ENCODE measurements around the gene CDT1. TPM values are rescaled to one million over a fixed set of nuclear protein-coding genes. Genes with fewer than 3 reads are reported as not detected.

CDT1 gene
- total RNA-seq, 1 experiment from 2014 or later: 160 TPM

GRCh38 chr16:88792668-88793250 is 10.8 kb upstream of the CDT1 start:
- H2AFZ ChIP-seq (ENCODE audit: low read depth, low read length, poor library complexity, severe bottlenecking): no peak overlapping the region
- H3K36me3 ChIP-seq (ENCODE audit: control insufficient read depth in 1 of 2, insufficient read depth in 2 of 2, low read length in 2 of 2): no peaks in the 10 kb centered on the region
- intact Hi-C loops (cut with micrococcal nuclease): no loop called here
- H3K4me3 ChIP-seq (replicated peaks in 1 of 2; ENCODE audit: low read depth in 1 of 2, low read length in 2 of 2): no peak overlapping the region
- no peaks in the 10 kb centered on the region for H4K20me1 ChIP-seq (ENCODE audit: insufficient read depth)
- ChIA-PET RAD21 (ENCODE audit: low non-redundant PET in 1 of 2, low total read pairs in 2 of 2, uncharacterized antibody in 2 of 2, unreplicated experiment in 2 of 2) (interaction anchor here in 1 of 2 experiments (0.6 kb wide), 1 partner anchor 156 kb away, joined by 3 read pairs; no protein-coding TSS in a partner anchor), CTCF (interaction anchor here (2.8 kb wide), 1 partner anchor 55 kb away, joined by 10 read pairs; no protein-coding TSS in a partner anchor), POLR2A (interaction anchor here (0.9 to 1.6 kb wide), 2 partner anchors 8 to 10 kb away, joined by 4 read pairs; no protein-coding TSS in a partner anchor)
- no peaks in the 10 kb centered on the region for H3K27me3 ChIP-seq (ENCODE audit: insufficient read depth, low read length)
- H3K9me3 ChIP-seq (ENCODE audit: control insufficient read depth in 1 of 2, insufficient read depth in 1 of 2, low read depth in 1 of 2, low read length in 2 of 2): no peaks in the 10 kb centered on the region
- H3K9me2 ChIP-seq (ENCODE audit: insufficient read depth): no peaks in the 10 kb centered on the region
- ATAC-seq: no peak
- DNase-seq (ENCODE audit: low read depth, low spot score): no peak
- H3K9ac ChIP-seq (ENCODE audit: low read length): no peak overlapping the region
- no peaks in the 10 kb centered on the region for H3K79me2 ChIP-seq (ENCODE audit: insufficient read depth, low read length)
- BruUV-seq (replicated peaks): no TSS peak
- peaks cover 3 to 11% of the 10 kb centered on the region in 2 experiments; a peak in 2 of 4 replicates for H3K4me1 ChIP-seq (ENCODE audit: control insufficient read depth in 1 of 2, insufficient read depth in 2 of 2, low read length in 2 of 2)
- TF ChIP-seq JUND (IDR thresholded peaks at IDR 0.05) (no peak), MAX (IDR thresholded peaks at IDR 0.05) (no peak), EGR1 (IDR thresholded peaks at IDR 0.05; ENCODE audit: low read depth) (no peak), CBX3 (IDR thresholded peaks at IDR 0.05; ENCODE audit: low read depth) (no peak), ZBTB33 (IDR thresholded peaks at IDR 0.05; ENCODE audit: extremely low read depth, insufficient replicate concordance, low read length) (no peak), YY1 (IDR thresholded peaks at IDR 0.05; ENCODE audit: extremely low read depth, insufficient replicate concordance, low read depth, low read length) (no peak), SIN3A (IDR thresholded peaks at IDR 0.05; ENCODE audit: low read depth) (no peak), POLR2A (IDR thresholded peaks at IDR 0.05; ENCODE audit: borderline replicate concordance, extremely low read depth, insufficient read depth, insufficient read length) (no peak), SRF (IDR thresholded peaks at IDR 0.05; ENCODE audit: low read depth) (no peak), SP1 (IDR thresholded peaks at IDR 0.05; ENCODE audit: low read depth) (no peak)
- H3K27ac ChIP-seq (ENCODE audit: low read depth, low read length): no peak overlapping the region
- H3K4me2 ChIP-seq (ENCODE audit: low read length): no peak overlapping the region
